PC-3 (cell line): ENCODE measurements around the gene TEAD1. TPM values are rescaled to one million over a fixed set of nuclear protein-coding genes. Genes with fewer than 3 reads are reported as not detected.

ENCODE experiments used
- ATAC-seq: fragments of 200-7000 bp; cut with Tn5 transposase; 2 replicates; pipeline ENCODE4 v1.9.1; 2020; ENCODE audit warnings: mild to moderate bottlenecking, moderate library complexity
- BruUV-seq: library from RNA; stranded (reverse); fragments of 400-500 nt; replicated peaks from 2 replicates; lab custom pipeline; 2021; lab: Mats Ljungman, UMichigan
- CTCF ChIA-PET: fragments of 300-600 bp; sonication (Branson Sonifier 250); formaldehyde crosslinking; loops from one replicate; lab custom pipeline; 2022; ENCODE audit warnings: antibody characterized with exemption; lab: Charles Lee
- POLR2A ChIA-PET: fragments of 300-600 bp; sonication (Branson Sonifier 250); formaldehyde crosslinking; loops from one replicate; lab custom pipeline; 2022; ENCODE audit warnings: antibody characterized with exemption; ENCODE audit not compliant: unreplicated experiment; lab: Charles Lee
- DNase-seq: peaks from one replicate; pipeline ENCODE4 v3.0.0-alpha.2; 2015
- H2AFZ ChIP-seq: fragments of 300-600 bp; sonication (generic); 2 replicates; pipeline ENCODE4 v1.6.0; 2016; ENCODE audit warnings: antibody characterized with exemption, low read length
- H3F3A ChIP-seq: fragments of 300-600 bp; sonication (generic); one replicate; pipeline ENCODE4 v1.6.0; 2017; ENCODE audit warnings: antibody characterized with exemption, low read length, control low read depth, mild to moderate bottlenecking; ENCODE audit not compliant: unreplicated experiment
- H3K27ac ChIP-seq: fragments of 300-600 bp; sonication (generic); 2 replicates; pipeline ENCODE4 v1.5.1; 2016; ENCODE audit warnings: mild to moderate bottlenecking, low read length
- H3K27me3 ChIP-seq: fragments of 300-600 bp; sonication (generic); 2 replicates; pipeline ENCODE4 v1.6.1; 2016; ENCODE audit warnings: low read length, mixed read lengths
- H3K36me3 ChIP-seq: fragments of 300-600 bp; sonication (generic); 2 replicates; pipeline ENCODE4 v1.6.1; 2016; ENCODE audit warnings: low read depth, mixed run types, low read length, mixed read lengths
- H3K4me1 ChIP-seq: fragments of 300-600 bp; sonication (generic); 2 replicates; pipeline ENCODE4 v1.5.1; 2016; ENCODE audit warnings: low read length; ENCODE audit not compliant: insufficient read depth
- H3K4me2 ChIP-seq: fragments of 300-600 bp; sonication (generic); 2 replicates; pipeline ENCODE4 v1.6.0; 2016; ENCODE audit warnings: low read length
- H3K4me3 ChIP-seq: fragments of 300-600 bp; sonication (generic); 2 replicates; pipeline ENCODE4 v1.5.1; 2016; ENCODE audit warnings: mild to moderate bottlenecking, low read length, mixed read lengths
- H3K79me2 ChIP-seq: fragments of 300-600 bp; sonication (generic); 2 replicates; pipeline ENCODE4 v1.6.1; 2017; ENCODE audit warnings: low read length, mixed read lengths
- H3K9ac ChIP-seq: fragments of 300-600 bp; sonication (generic); 2 replicates; pipeline ENCODE4 v1.6.0; 2016; ENCODE audit warnings: mild to moderate bottlenecking, low read length
- H3K9me2 ChIP-seq: fragments of 300-600 bp; sonication (generic); replicated peaks from 2 replicates; pipeline ENCODE4 v1.6.1; 2016; ENCODE audit warnings: mixed run types, low read length, mixed read lengths
- H3K9me3 ChIP-seq: fragments of 300-600 bp; sonication (generic); 2 replicates; pipeline ENCODE4 v1.6.1; 2016; ENCODE audit warnings: low read length, mixed read lengths
- H4K20me1 ChIP-seq: fragments of 300-600 bp; sonication (generic); 2 replicates; pipeline ENCODE4 v1.6.1; 2016; ENCODE audit warnings: low read length, mixed read lengths
- CTCF ChIP-seq: fragments of 300-600 bp; sonication (generic); conservative IDR thresholded peaks from 2 replicates; pipeline ENCODE4 v1.5.1; 2017; ENCODE audit warnings: antibody characterized with exemption, low read depth, mild to moderate bottlenecking, low read length
- EZH2 ChIP-seq: fragments of 300-600 bp; sonication (generic); IDR thresholded peaks from one replicate; pipeline ENCODE4 v1.6.1; 2017; ENCODE audit warnings: antibody characterized with exemption, mild to moderate bottlenecking, low read length; ENCODE audit not compliant: unreplicated experiment
- EZH2phosphoT487 ChIP-seq: fragments of 300-600 bp; sonication (generic); IDR thresholded peaks from 2 replicates; pipeline ENCODE4 v1.6.1; 2018; ENCODE audit warnings: mild to moderate bottlenecking, antibody characterized with exemption, low read length, borderline replicate concordance
- intact Hi-C: fragments of 100-400 bp; cut with micrococcal nuclease; formaldehyde crosslinking; loops from 2 replicates; pipeline ENCODE4 v1.9.0; 2023
- total RNA-seq: library from RNA; depleted of rRNA; stranded (reverse); fragments of >200 nt; gene quantifications from 2 replicates; pipeline ENCODE4 v1.2.3, GENCODE V29; 2014

Gene TEAD1
- total RNA-seq, 1 experiment from 2014 or later = 70.2 TPM

GRCh38 chr11:12961615-12962014 lies 287.4 kb downstream of the TEAD1 start:
- Histone ChIP-seq H3F3A (no peaks in the 10 kb centered on the region), H3K4me1 (0 out of 2 replicates have a peak, but pooled peaks cover 3% of the 10 kb centered on the region), H3K27me3 (no peaks in the 10 kb centered on the region), H3K9me3 (no peaks in the 10 kb centered on the region), H3K9ac (no peak overlapping the region), H3K36me3 (no peaks in the 10 kb centered on the region), H3K4me3 (no peak overlapping the region), H3K27ac (no peak overlapping the region), H3K9me2 (no peaks in the 10 kb centered on the region), H3K4me2 (no peak overlapping the region), H2AFZ (no peak overlapping the region), H4K20me1 (no peaks in the 10 kb centered on the region), H3K79me2 (no peaks in the 10 kb centered on the region)
- intact Hi-C loops = loop anchor here (1.0 to 10.0 kb wide), 5 partner anchors 54 to 674 kb away; no protein-coding TSS in a partner anchor
- DNase-seq = peak; percentile 16
- TF ChIP-seq EZH2 (no peak), CTCF (peak; percentile 39; the same call in 1 of the 2 replicates)
- POLR2A ChIA-PET = no interaction called here
- no TSS peak for BruUV-seq
- 0 out of 2 replicates have a peak, but pooled peaks have one; percentile 33 for ATAC-seq
- CTCF ChIA-PET = interaction anchor here (0.6 to 1.5 kb wide), 5 partner anchors 47 to 648 kb away, joined by 3 to 15 read pairs (median 5); no protein-coding TSS in a partner anchor

GRCh38 chr11:12962306-12962705 lies 288.1 kb downstream of the TEAD1 start:
- TF ChIP-seq EZH2phosphoT487 (no peak), EZH2 (no peak), CTCF (no peak)
- no TSS peak for BruUV-seq
- Histone ChIP-seq H4K20me1 (no peaks in the 10 kb centered on the region), H3F3A (no peaks in the 10 kb centered on the region), H3K4me2 (no peak overlapping the region), H3K27me3 (no peaks in the 10 kb centered on the region), H2AFZ (no peak overlapping the region), H3K79me2 (no peaks in the 10 kb centered on the region), H3K9me3 (no peaks in the 10 kb centered on the region), H3K9me2 (no peaks in the 10 kb centered on the region), H3K27ac (no peak overlapping the region), H3K4me1 (0 out of 2 replicates have a peak, but pooled peaks cover 3% of the 10 kb centered on the region), H3K9ac (no peak overlapping the region), H3K4me3 (no peak overlapping the region), H3K36me3 (no peaks in the 10 kb centered on the region)
- intact Hi-C loops = loop anchor here (5.0 to 10.0 kb wide), 3 partner anchors 55 to 675 kb away; no protein-coding TSS in a partner anchor
- ChIA-PET CTCF (interaction anchor here (1.2 to 1.5 kb wide), 2 partner anchors 48 to 73 kb away, joined by 6 to 15 read pairs; no protein-coding TSS in a partner anchor), POLR2A (no interaction called here)
- DNase-seq (no peak), ATAC-seq (no peak)

GRCh38 chr11:12963051-12963450 lies 288.8 kb downstream of the TEAD1 start:
- H3K4me2 ChIP-seq = no peak overlapping the region
- ChIA-PET POLR2A (no interaction called here), CTCF (interaction anchor here (1.0 to 1.1 kb wide), 3 partner anchors 189 to 632 kb away, joined by 3 to 9 read pairs (median 5); no protein-coding TSS in a partner anchor)
- no peak overlapping the region for H2AFZ ChIP-seq
- TF ChIP-seq CTCF = no peak
- no peak overlapping the region for H3K9ac ChIP-seq
- no peak for DNase-seq
- H3K9me2 ChIP-seq = no peaks in the 10 kb centered on the region
- intact Hi-C loops = loop anchor here (5.0 to 10.0 kb wide), 3 partner anchors 56 to 676 kb away; no protein-coding TSS in a partner anchor
- no peak overlapping the region for H3K27ac ChIP-seq
- no peak for ATAC-seq
- no peaks in the 10 kb centered on the region for H3K27me3 ChIP-seq
- H3K36me3 ChIP-seq = no peaks in the 10 kb centered on the region
- no TSS peak for BruUV-seq
- peaks cover 10% of the 10 kb centered on the region for H3K4me1 ChIP-seq
- H3F3A ChIP-seq = no peaks in the 10 kb centered on the region
- no peaks in the 10 kb centered on the region for H3K9me3 ChIP-seq
- H4K20me1 ChIP-seq = no peaks in the 10 kb centered on the region
- H3K79me2 ChIP-seq = no peaks in the 10 kb centered on the region
- H3K4me3 ChIP-seq = no peak overlapping the region
